Tibial nerve (tissue), 4 donors: Measurements from ENCODE around the gene CRYGS.

Experiments used
- CTCF ChIP-seq, 5 experiments: fragments of 200-600 bp in 3 of 5; fragments of 450-650 bp in 2 of 5; sonication (generic) in 3 of 5; IDR thresholded peaks; one replicate each; pipeline ENCODE4 v1.5.1; 2016 to 2019; ENCODE audit warnings: antibody characterized with exemption in 5 of 5, mild to moderate bottlenecking in 3 of 5, moderate library complexity in 2 of 5
- EP300 ChIP-seq, 2 donors: sonication (generic); formaldehyde crosslinking; IDR thresholded peaks; one replicate each; pipeline ENCODE4 v1.6.1; 2017; ENCODE audit warnings: antibody characterized with exemption in 2 of 2, mild to moderate bottlenecking in 1 of 2
- POLR2A ChIP-seq, 2 donors: fragments of 450-650 bp; IDR thresholded peaks; one replicate each; pipeline ENCODE4 v1.6.1; 2017; ENCODE audit warnings: antibody characterized with exemption in 2 of 2, mild to moderate bottlenecking in 2 of 2, moderate library complexity in 2 of 2

DNA sequence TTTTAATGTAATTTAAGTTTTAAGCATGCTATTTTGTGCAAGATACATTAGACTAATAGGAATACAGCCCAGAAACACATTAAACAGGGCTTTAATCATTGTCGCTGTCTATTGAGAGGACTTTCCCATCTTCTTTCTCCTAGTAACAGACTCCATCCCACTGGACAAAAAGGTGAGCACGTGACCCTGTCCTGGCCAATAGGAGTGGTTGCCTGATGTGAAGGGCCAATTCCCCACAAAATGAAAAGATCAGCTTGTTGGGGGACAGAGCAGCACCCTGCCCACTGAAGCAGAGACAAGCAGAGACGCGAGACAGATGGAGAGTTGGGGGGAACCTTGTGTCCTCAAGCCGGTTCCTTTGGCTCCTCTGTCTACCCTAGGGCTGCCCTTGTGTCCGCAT lies 21.2 kb downstream of the CRYGS start:
- TF ChIP-seq CTCF (IDR thresholded peaks at IDR 0.05) = no peak
- TF ChIP-seq POLR2A (IDR thresholded peaks at IDR 0.05) = no peak
- no peak for TF ChIP-seq EP300 (IDR thresholded peaks at IDR 0.05)
